GM23338 (cell line): Measurements from ENCODE around the gene ARL10. TPM values are rescaled to one million over a fixed set of nuclear protein-coding genes. Genes with fewer than 3 reads are reported as not detected.

Experiments used
- ATAC-seq: fragments of 200-7000 bp; cut with Tn5 transposase; 3 replicates; pipeline ENCODE4 v1.9.1; 2020
- DNase-seq: peaks from one replicate; pipeline ENCODE4 v3.0.0-alpha.2; 2015; ENCODE audit warnings: low spot score
- H2AFZ ChIP-seq: fragments of 200-600 bp; sonication (generic); 2 replicates; pipeline ENCODE4 v1.8.0; 2016; ENCODE audit warnings: antibody characterized with exemption, mild to moderate bottlenecking, moderate library complexity
- H3F3A ChIP-seq: fragments of 200-600 bp; sonication (generic); replicated peaks from 2 replicates; pipeline ENCODE4 v1.8.0; 2017; ENCODE audit warnings: antibody characterized with exemption, mixed run types, low read depth
- H3K27ac ChIP-seq: fragments of 200-600 bp; sonication (generic); 2 replicates; pipeline ENCODE4 v1.6.1; 2016; ENCODE audit warnings: low read depth
- H3K27me3 ChIP-seq: fragments of 200-600 bp; sonication (generic); 2 replicates; pipeline ENCODE4 v1.8.0; 2016; ENCODE audit warnings: mild to moderate bottlenecking, mixed run types, moderate library complexity; ENCODE audit not compliant: insufficient read depth
- H3K36me3 ChIP-seq: fragments of 200-600 bp; sonication (generic); 2 replicates; pipeline ENCODE4 v1.8.0; 2016; ENCODE audit warnings: mild to moderate bottlenecking; ENCODE audit not compliant: insufficient read depth
- H3K4me1 ChIP-seq: fragments of 200-600 bp; sonication (generic); 2 replicates; pipeline ENCODE4 v1.8.0; 2016; ENCODE audit warnings: mild to moderate bottlenecking, moderate library complexity; ENCODE audit not compliant: insufficient read depth
- H3K4me2 ChIP-seq: fragments of 200-600 bp; sonication (generic); 2 replicates; pipeline ENCODE4 v1.7.1; 2017; ENCODE audit warnings: mixed run types
- H3K4me3 ChIP-seq: fragments of 200-600 bp; sonication (generic); 2 replicates; pipeline ENCODE4 v1.6.1; 2016; ENCODE audit warnings: mixed run types
- H3K79me2 ChIP-seq: fragments of 200-600 bp; sonication (generic); replicated peaks from 2 replicates; pipeline ENCODE4 v1.8.0; 2017; ENCODE audit warnings: mild to moderate bottlenecking; ENCODE audit not compliant: insufficient read depth
- H3K9me2 ChIP-seq: fragments of 200-600 bp; sonication (generic); 2 replicates; pipeline ENCODE4 v1.8.0; 2017; ENCODE audit not compliant: insufficient read depth
- H4K20me1 ChIP-seq: fragments of 200-600 bp; sonication (generic); replicated peaks from 2 replicates; pipeline ENCODE4 v1.8.0; 2017; ENCODE audit warnings: mild to moderate bottlenecking; ENCODE audit not compliant: insufficient read depth
- H3K27ac Mint-ChIP-seq: 2 replicates; pipeline ENCODE4 v1.8.0; 2020; ENCODE audit warnings: inconsistent platforms, mild to moderate bottlenecking, moderate library complexity, mixed read lengths
- H3K27me3 Mint-ChIP-seq: 3 replicates; pipeline ENCODE4 v1.8.0; 2022; ENCODE audit warnings: low read depth, mild to moderate bottlenecking, moderate library complexity, mixed read lengths, inconsistent platforms; ENCODE audit not compliant: insufficient read depth, poor library complexity
- H3K36me3 Mint-ChIP-seq: 3 replicates; pipeline ENCODE4 v1.8.0; 2021; ENCODE audit warnings: low read depth, mild to moderate bottlenecking, inconsistent platforms, moderate library complexity, mixed read lengths
- H3K4me1 Mint-ChIP-seq: 3 replicates; pipeline ENCODE4 v1.8.0; 2020; ENCODE audit warnings: mild to moderate bottlenecking, inconsistent platforms, mixed read lengths
- H3K4me3 Mint-ChIP-seq: 3 replicates; pipeline ENCODE4 v1.8.0; 2021; ENCODE audit warnings: moderate library complexity, mild to moderate bottlenecking, inconsistent platforms, mixed read lengths
- H3K9me3 Mint-ChIP-seq: 3 replicates; pipeline ENCODE4 v1.8.0; 2020; ENCODE audit warnings: moderate library complexity, mild to moderate bottlenecking, inconsistent platforms, mixed read lengths
- CREB1 ChIP-seq: fragments of 250-450 bp; sonication (Bioruptor Pico); IDR thresholded peaks from 2 replicates; pipeline ENCODE4 v1.5.0; 2020; ENCODE audit warnings: low read depth, mild to moderate bottlenecking, moderate library complexity
- CTCF ChIP-seq, 2 experiments: fragments of 200-600 bp in 1 of 2; sonication (generic) in 1 of 2; conservative IDR thresholded peaks; 2 replicates each; pipeline versions ENCODE4 v1.5.1 to v1.6.1; 2016 to 2017; ENCODE audit warnings: antibody characterized with exemption in 2 of 2, low read depth in 2 of 2, mild to moderate bottlenecking in 2 of 2, moderate library complexity in 1 of 2
- EZH2 ChIP-seq: fragments of 200-600 bp; sonication (generic); IDR thresholded peaks from one replicate; pipeline ENCODE4 v1.8.0; 2017; ENCODE audit warnings: antibody characterized with exemption, mild to moderate bottlenecking, low read depth; ENCODE audit not compliant: unreplicated experiment
- EZH2phosphoT487 ChIP-seq: fragments of 200-600 bp; sonication (generic); IDR thresholded peaks from one replicate; pipeline ENCODE4 v1.8.1; 2018; ENCODE audit warnings: antibody characterized with exemption; ENCODE audit not compliant: unreplicated experiment
- JUNB ChIP-seq: IDR thresholded peaks from one replicate; pipeline ENCODE4 v1.6.1; 2016; ENCODE audit warnings: antibody characterized with exemption; ENCODE audit not compliant: unreplicated experiment
- NANOG ChIP-seq: IDR thresholded peaks from 2 replicates; pipeline ENCODE4 v1.6.1; 2016; ENCODE audit warnings: antibody characterized with exemption, borderline replicate concordance
- POLR2AphosphoS5 ChIP-seq: IDR thresholded peaks from 2 replicates; pipeline ENCODE4 v1.6.1; 2016; ENCODE audit warnings: antibody characterized with exemption, low read depth
- STAT1 ChIP-seq: IDR thresholded peaks from one replicate; pipeline ENCODE4 v1.6.1; 2016; ENCODE audit warnings: antibody characterized with exemption; ENCODE audit not compliant: unreplicated experiment
- ZNF114 ChIP-seq: fragments of 250-450 bp; sonication (Bioruptor Pico); IDR thresholded peaks from 2 replicates; pipeline ENCODE4 v1.5.0; 2020; ENCODE audit warnings: mild to moderate bottlenecking, moderate library complexity
- ZNF331 ChIP-seq: fragments of 250-450 bp; sonication (Bioruptor Pico); IDR thresholded peaks from 2 replicates; pipeline ENCODE4 v1.5.0; 2020; ENCODE audit warnings: low read depth, mild to moderate bottlenecking, moderate library complexity
- ZNF462 ChIP-seq: fragments of 250-450 bp; sonication (Bioruptor Pico); IDR thresholded peaks from 2 replicates; pipeline ENCODE4 v1.5.0; 2020; ENCODE audit warnings: mild to moderate bottlenecking, moderate library complexity
- polyA plus RNA-seq: library from polyadenylated mRNA; unstranded; fragments of >200 nt; fragmentation: Nextera tagmentation; extraction: Ambion mirVana; gene quantifications from 2 replicates; pipeline ENCODE4 v1.2.1, GENCODE V29; 2016
- total RNA-seq: library from RNA; depleted of rRNA; stranded (reverse); fragments of >200 nt; shearing (Covaris generic); gene quantifications from 2 replicates; pipeline ENCODE4 v1.2.3, GENCODE V29; 2014
- TF ChIP-seq, protein P1 (sequence below): IDR thresholded peaks from one replicate; pipeline ENCODE4 v1.6.1; 2018; ENCODE audit warnings: antibody characterized with exemption; ENCODE audit not compliant: unreplicated experiment
- TF ChIP-seq, protein P2 (sequence below): IDR thresholded peaks from 2 replicates; pipeline ENCODE4 v1.6.1; 2016; ENCODE audit warnings: antibody characterized with exemption

Gene ARL10
- total and polyA plus RNA-seq, 2 experiments from 2014 or later = 2.5 to 7.9 TPM

DNA sequence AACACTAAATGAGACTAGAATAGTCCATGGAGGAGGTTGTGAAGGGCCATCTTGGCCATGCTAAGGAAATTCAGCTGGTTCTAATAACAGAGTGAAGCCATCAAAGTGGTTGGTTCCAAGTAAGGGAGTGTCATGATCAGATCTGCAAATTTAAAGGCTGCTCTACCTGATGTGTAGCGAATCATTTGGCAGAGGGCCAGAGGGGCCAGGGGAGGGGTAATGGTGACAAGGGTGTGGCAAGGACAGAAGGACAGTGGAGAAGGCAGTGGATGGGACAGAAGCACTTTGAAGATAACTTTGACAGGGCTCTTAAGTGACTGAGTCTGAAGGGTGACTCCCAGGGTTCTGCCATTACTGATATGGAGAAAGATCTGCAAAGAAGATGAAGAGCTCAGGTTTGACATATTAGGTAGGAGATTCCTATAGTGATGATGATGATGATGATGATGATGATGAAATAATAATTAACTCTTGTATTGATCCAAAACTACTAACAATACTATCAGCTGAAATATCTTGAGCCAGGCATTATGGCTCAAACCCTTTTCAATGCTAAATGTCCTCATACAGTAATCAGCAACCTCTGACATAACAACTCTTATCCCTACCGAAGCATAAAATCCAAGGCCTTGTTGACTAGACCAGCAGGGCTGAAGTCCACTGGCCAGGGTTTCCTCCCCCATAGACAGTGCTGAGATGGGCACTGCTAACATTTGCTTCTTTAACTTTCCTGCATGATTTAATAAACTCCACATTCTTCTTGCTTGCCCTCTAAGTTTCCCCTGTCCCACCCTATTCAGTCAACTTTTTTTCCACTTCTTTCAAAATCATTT lies 23.7 kb upstream of the ARL10 start:
- TF ChIP-seq NANOG (no peak), EZH2phosphoT487 (no peak), EZH2 (no peak), ZNF462 (no peak), CREB1 (CRISPR knock-in tag) (no peak), ZNF331 (CRISPR knock-in tag) (no peak), ZNF114 (CRISPR knock-in tag) (no peak), CTCF (conservative IDR thresholded peaks at IDR 0.05; ENCODE audit: low read depth in 2 of 2) (no peak), STAT1 (no peak), POLR2AphosphoS5 (no peak), JUNB (no peak)
- TF ChIP-seq, protein P1, sequence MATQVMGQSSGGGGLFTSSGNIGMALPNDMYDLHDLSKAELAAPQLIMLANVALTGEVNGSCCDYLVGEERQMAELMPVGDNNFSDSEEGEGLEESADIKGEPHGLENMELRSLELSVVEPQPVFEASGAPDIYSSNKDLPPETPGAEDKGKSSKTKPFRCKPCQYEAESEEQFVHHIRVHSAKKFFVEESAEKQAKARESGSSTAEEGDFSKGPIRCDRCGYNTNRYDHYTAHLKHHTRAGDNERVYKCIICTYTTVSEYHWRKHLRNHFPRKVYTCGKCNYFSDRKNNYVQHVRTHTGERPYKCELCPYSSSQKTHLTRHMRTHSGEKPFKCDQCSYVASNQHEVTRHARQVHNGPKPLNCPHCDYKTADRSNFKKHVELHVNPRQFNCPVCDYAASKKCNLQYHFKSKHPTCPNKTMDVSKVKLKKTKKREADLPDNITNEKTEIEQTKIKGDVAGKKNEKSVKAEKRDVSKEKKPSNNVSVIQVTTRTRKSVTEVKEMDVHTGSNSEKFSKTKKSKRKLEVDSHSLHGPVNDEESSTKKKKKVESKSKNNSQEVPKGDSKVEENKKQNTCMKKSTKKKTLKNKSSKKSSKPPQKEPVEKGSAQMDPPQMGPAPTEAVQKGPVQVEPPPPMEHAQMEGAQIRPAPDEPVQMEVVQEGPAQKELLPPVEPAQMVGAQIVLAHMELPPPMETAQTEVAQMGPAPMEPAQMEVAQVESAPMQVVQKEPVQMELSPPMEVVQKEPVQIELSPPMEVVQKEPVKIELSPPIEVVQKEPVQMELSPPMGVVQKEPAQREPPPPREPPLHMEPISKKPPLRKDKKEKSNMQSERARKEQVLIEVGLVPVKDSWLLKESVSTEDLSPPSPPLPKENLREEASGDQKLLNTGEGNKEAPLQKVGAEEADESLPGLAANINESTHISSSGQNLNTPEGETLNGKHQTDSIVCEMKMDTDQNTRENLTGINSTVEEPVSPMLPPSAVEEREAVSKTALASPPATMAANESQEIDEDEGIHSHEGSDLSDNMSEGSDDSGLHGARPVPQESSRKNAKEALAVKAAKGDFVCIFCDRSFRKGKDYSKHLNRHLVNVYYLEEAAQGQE = no peak
- TF ChIP-seq, protein P2, sequence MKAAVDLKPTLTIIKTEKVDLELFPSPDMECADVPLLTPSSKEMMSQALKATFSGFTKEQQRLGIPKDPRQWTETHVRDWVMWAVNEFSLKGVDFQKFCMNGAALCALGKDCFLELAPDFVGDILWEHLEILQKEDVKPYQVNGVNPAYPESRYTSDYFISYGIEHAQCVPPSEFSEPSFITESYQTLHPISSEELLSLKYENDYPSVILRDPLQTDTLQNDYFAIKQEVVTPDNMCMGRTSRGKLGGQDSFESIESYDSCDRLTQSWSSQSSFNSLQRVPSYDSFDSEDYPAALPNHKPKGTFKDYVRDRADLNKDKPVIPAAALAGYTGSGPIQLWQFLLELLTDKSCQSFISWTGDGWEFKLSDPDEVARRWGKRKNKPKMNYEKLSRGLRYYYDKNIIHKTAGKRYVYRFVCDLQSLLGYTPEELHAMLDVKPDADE = no peak

More for the DNA sequence above, 23.7 kb upstream of the ARL10 start:
- Mint-ChIP-seq H3K27ac (no peak overlapping the region), H3K27me3 (peaks cover 2% of the 10 kb centered on the region), H3K4me3 (no peak overlapping the region), H3K9me3 (no peaks in the 10 kb centered on the region), H3K4me1 (no peaks in the 10 kb centered on the region), H3K36me3 (peaks cover 19% of the 10 kb centered on the region)
- no peak overlapping the region for H3K4me2 ChIP-seq
- H4K20me1 ChIP-seq = no peaks in the 10 kb centered on the region; the same call in 1 of the 2 replicates
- no peaks in the 10 kb centered on the region for H3K27me3 ChIP-seq
- DNase-seq (no peak), ATAC-seq (no peak)
- peaks cover 10% of the 10 kb centered on the region; the same call in 1 of the 2 replicates for H3K36me3 ChIP-seq
- no peak overlapping the region for H2AFZ ChIP-seq
- H3K4me1 ChIP-seq = no peaks in the 10 kb centered on the region
- no peaks in the 10 kb centered on the region for H3K9me2 ChIP-seq
- no peaks in the 10 kb centered on the region for H3F3A ChIP-seq
- no peak overlapping the region for H3K27ac ChIP-seq
- no peaks in the 10 kb centered on the region for H3K79me2 ChIP-seq
- H3K4me3 ChIP-seq = no peak overlapping the region
